ENCODE results near the gene RABGAP1L. TPM values are rescaled to one million over a fixed set of nuclear protein-coding genes. Genes with fewer than 3 reads are reported as not detected.

Gene RABGAP1L
- total and polyA plus RNA-seq, 2 of the 8 experiments (the other 6 are each of a cell fraction or from before 2014, with no cell fraction given): 33.3 to 156 TPM

DNA sequence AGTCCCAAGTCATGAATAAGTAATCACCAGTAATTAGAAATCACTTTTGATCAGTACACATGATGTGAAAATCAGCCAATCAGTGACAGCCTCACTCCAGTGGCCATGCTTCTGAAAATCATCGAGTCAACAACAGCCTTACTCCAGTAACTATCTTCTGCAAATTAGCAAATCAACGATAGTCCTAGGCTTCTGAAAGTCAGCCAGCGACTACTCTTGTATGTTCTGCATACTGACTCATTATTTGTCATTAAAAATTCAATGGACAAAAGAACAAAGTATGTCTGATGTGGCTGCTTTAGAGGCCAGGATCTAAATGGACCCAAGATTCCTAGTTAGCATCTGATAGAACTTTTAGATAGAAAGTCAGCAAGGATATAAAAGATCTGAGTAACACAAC, 391.0 kb downstream of the RABGAP1L start:
- DNase-seq (ENCODE audit: low read depth in 1 of 2, low spot score in 2 of 2): no peak
- no peak for FAIRE-seq
- no peak overlapping the region for H2BK120ac ChIP-seq (replicated peaks; ENCODE audit: low read depth, low read length)
- TF ChIP-seq KDM4A (IDR thresholded peaks at IDR 0.05; ENCODE audit: low read depth, low read length, severe bottlenecking): no peak
- no peak for TF ChIP-seq SIN3A (conservative IDR thresholded peaks at IDR 0.05 in 1 of 2, IDR thresholded peaks at IDR 0.05 in 1 of 2; ENCODE audit: low read depth in 1 of 2, low read length in 2 of 2)
- TF ChIP-seq HDAC6 (IDR thresholded peaks at IDR 0.05; ENCODE audit: low read depth, low read length): no peak
- TF ChIP-seq BCL11A (IDR thresholded peaks at IDR 0.05; ENCODE audit: low read depth in 2 of 2, low read length in 2 of 2): no peak
- TF ChIP-seq EP300 (IDR thresholded peaks at IDR 0.05; ENCODE audit: borderline replicate concordance in 1 of 2, low read depth in 2 of 2, low read length in 2 of 2): no peak
- TF ChIP-seq HDAC2 (IDR thresholded peaks at IDR 0.05; ENCODE audit: borderline replicate concordance in 1 of 2, low read depth in 2 of 2, low read length in 2 of 2): no peak
- TF ChIP-seq SIX5 (IDR thresholded peaks at IDR 0.05; ENCODE audit: low read depth, low read length): no peak
- TF ChIP-seq, protein P1, sequence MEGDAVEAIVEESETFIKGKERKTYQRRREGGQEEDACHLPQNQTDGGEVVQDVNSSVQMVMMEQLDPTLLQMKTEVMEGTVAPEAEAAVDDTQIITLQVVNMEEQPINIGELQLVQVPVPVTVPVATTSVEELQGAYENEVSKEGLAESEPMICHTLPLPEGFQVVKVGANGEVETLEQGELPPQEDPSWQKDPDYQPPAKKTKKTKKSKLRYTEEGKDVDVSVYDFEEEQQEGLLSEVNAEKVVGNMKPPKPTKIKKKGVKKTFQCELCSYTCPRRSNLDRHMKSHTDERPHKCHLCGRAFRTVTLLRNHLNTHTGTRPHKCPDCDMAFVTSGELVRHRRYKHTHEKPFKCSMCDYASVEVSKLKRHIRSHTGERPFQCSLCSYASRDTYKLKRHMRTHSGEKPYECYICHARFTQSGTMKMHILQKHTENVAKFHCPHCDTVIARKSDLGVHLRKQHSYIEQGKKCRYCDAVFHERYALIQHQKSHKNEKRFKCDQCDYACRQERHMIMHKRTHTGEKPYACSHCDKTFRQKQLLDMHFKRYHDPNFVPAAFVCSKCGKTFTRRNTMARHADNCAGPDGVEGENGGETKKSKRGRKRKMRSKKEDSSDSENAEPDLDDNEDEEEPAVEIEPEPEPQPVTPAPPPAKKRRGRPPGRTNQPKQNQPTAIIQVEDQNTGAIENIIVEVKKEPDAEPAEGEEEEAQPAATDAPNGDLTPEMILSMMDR (IDR thresholded peaks at IDR 0.05; ENCODE audit: control extremely low read depth in 1 of 3, insufficient read depth in 1 of 3, low read depth in 1 of 3, low read length in 3 of 3): no peak

More for the DNA sequence above, 391.0 kb downstream of the RABGAP1L start:
- Histone ChIP-seq H2BK12ac (ENCODE audit: low read depth, low read length) (no peak overlapping the region), H3K27me3 (replicated peaks in 1 of 4; ENCODE audit: control insufficient read depth in 3 of 4, extremely low read depth in 1 of 4, insufficient read depth in 3 of 4, low read length in 3 of 4) (no peaks in the 10 kb centered on the region), H3K4ac (replicated peaks; ENCODE audit: insufficient read length, low read depth, low read length) (no peak overlapping the region), H2AK5ac (ENCODE audit: low read depth, low read length) (no peak overlapping the region), H3K9me3 (ENCODE audit: insufficient read depth in 2 of 2, low read depth in 1 of 2, low read length in 1 of 2) (peaks cover 7 to 9% of the 10 kb centered on the region in 2 experiments), H3K56ac (replicated peaks; ENCODE audit: insufficient read length, low read depth, low read length) (no peak overlapping the region), H3K4me2 (ENCODE audit: insufficient read depth in 1 of 2, low read depth in 2 of 2, low read length in 2 of 2) (no peak overlapping the region), H3K18ac (ENCODE audit: extremely low read depth, low read length) (no peak overlapping the region), H3K4me1 (replicated peaks in 1 of 4; ENCODE audit: control insufficient read depth in 3 of 4, insufficient read depth in 4 of 4, low read length in 3 of 4) (no peaks in the 10 kb centered on the region), H3K79me2 (ENCODE audit: control insufficient read depth in 1 of 2, insufficient read depth in 2 of 2, low read length in 2 of 2) (no peaks in the 10 kb centered on the region), H3K14ac (ENCODE audit: insufficient read length) (no peak overlapping the region), H4K5ac (ENCODE audit: insufficient read length, low read depth, low read length) (no peak overlapping the region), H2AFZ (ENCODE audit: low read length) (no peak overlapping the region), H3K23me2 (ENCODE audit: low read depth, low read length) (no peaks in the 10 kb centered on the region), H3K9ac (replicated peaks in 1 of 4; ENCODE audit: extremely low read depth in 1 of 4, low read depth in 3 of 4, low read length in 3 of 4) (no peak overlapping the region), H4K8ac (ENCODE audit: extremely low read depth, insufficient read depth, low read length) (no peak overlapping the region), H4K20me1 (replicated peaks in 1 of 2; ENCODE audit: control insufficient read depth in 1 of 2, insufficient read depth in 2 of 2, low read length in 2 of 2) (no peaks in the 10 kb centered on the region), H4K91ac (replicated peaks; ENCODE audit: insufficient read length, low read length) (no peak overlapping the region), H3K27ac (ENCODE audit: low read depth, low read length) (no peak overlapping the region), H2BK5ac (ENCODE audit: low read depth, low read length) (no peak overlapping the region), H3K36me3 (ENCODE audit: control insufficient read depth in 2 of 4, insufficient read depth in 4 of 4, low read length in 3 of 4) (no peaks in the 10 kb centered on the region), H3K23ac (ENCODE audit: insufficient read length) (no peak overlapping the region), H2BK15ac (ENCODE audit: low read length) (no peak overlapping the region), H3K79me1 (ENCODE audit: low read depth, low read length) (no peaks in the 10 kb centered on the region), H2BK20ac (ENCODE audit: low read length) (no peak overlapping the region), H3K4me3 (ENCODE audit: extremely low read depth in 1 of 4, insufficient read depth in 2 of 4, low read depth in 3 of 4, low read length in 4 of 4) (no peak overlapping the region)
- POLR2A ChIA-PET (ENCODE audit: partially characterized antibody): no interaction called here
- 94% methylated on average over 3 of the region's 3 CpGs; no CpG with 5 or more reads in 1 of the 2 experiments for WGBS, 2 experiments (ENCODE audit: extremely low coverage in 1 of 2, insufficient coverage in 1 of 2, insufficient read length in 1 of 2, insufficient replicate concordance in 2 of 2, low coverage in 1 of 2, low lambda C conversion rate in 2 of 2, missing lambda C conversion rate in 1 of 2)
- CTCF ChIA-PET (ENCODE audit: partially characterized antibody): no interaction called here

Measured in H1 (cell line).